GM12878 (cell line): ENCODE results near the gene CHRM4. TPM values are rescaled to one million over a fixed set of nuclear protein-coding genes. Genes with fewer than 3 reads are reported as not detected.
A peak's percentile ranks its signal among the peaks of the same experiment; 100 is the strongest.

ENCODE experiments used
- ATF7 ChIP-seq: fragments of 450-650 bp; IDR thresholded peaks from 2 replicates; pipeline ENCODE4 v1.6.1; 2016; ENCODE audit warnings: low read depth, mild to moderate bottlenecking
- BHLHE40 ChIP-seq, 2 experiments: fragments of 450-650 bp in 1 of 2; IDR thresholded peaks; 2 replicates each; pipeline ENCODE4 v1.6.1; 2011 to 2017; ENCODE audit warnings: low read depth in 2 of 2, borderline replicate concordance in 1 of 2, improper control_type of control experiment in 1 of 2, low read length in 1 of 2, mild to moderate bottlenecking in 1 of 2
- EGR1 ChIP-seq, 2 experiments: IDR thresholded peaks; 1 replicate in 1 of 2; 2 replicates in 1 of 2; pipeline ENCODE4 v1.6.1; 2011 to 2012; ENCODE audit warnings: low read depth in 2 of 2, low read length in 2 of 2, borderline replicate concordance in 1 of 2, mild to moderate bottlenecking in 1 of 2, moderate library complexity in 1 of 2
- FOS ChIP-seq: IDR thresholded peaks from 3 replicates; pipeline ENCODE4 v1.6.1; 2011; ENCODE audit warnings: borderline replicate concordance; ENCODE audit not compliant: insufficient read length; ENCODE audit errors: extremely low read depth
- GABPA ChIP-seq: IDR thresholded peaks from 2 replicates; pipeline ENCODE4 v1.6.1; 2014; ENCODE audit warnings: antibody characterized with exemption, low read depth, mild to moderate bottlenecking, inconsistent platforms
- NR2C1 ChIP-seq: fragments of 450-650 bp; IDR thresholded peaks from 2 replicates; pipeline ENCODE4 v1.6.1; 2017; ENCODE audit warnings: antibody characterized with exemption, mild to moderate bottlenecking, moderate library complexity
- RCOR1 ChIP-seq: conservative IDR thresholded peaks from 2 replicates; pipeline ENCODE4 v1.6.1; 2012; ENCODE audit warnings: low read depth, low read length, improper control_type of control experiment
- SPI1 ChIP-seq: IDR thresholded peaks from 2 replicates; pipeline ENCODE4 v1.6.1; 2011; ENCODE audit warnings: low read depth, mild to moderate bottlenecking, low read length, moderate library complexity, borderline replicate concordance; ENCODE audit not compliant: insufficient read depth
- SRF ChIP-seq, 2 experiments: IDR thresholded peaks; 2 replicates each; pipeline ENCODE4 v1.6.1; 2011; ENCODE audit warnings: low read depth in 2 of 2, low read length in 2 of 2, mild to moderate bottlenecking in 1 of 2, moderate library complexity in 1 of 2
- TAF1 ChIP-seq: IDR thresholded peaks from 2 replicates; pipeline ENCODE4 v1.6.1; 2011; ENCODE audit warnings: mild to moderate bottlenecking, low read depth, low read length, borderline replicate concordance
- ZNF274 ChIP-seq: IDR thresholded peaks from one replicate; pipeline ENCODE4 v1.8.0; 2011; ENCODE audit not compliant: insufficient read length, insufficient read depth
- ZNF622 ChIP-seq: fragments of 450-650 bp; IDR thresholded peaks from 2 replicates; pipeline ENCODE4 v1.6.1; 2017; ENCODE audit warnings: mild to moderate bottlenecking, inconsistent platforms
- polyA plus RNA-seq, 11 experiments: library from polyadenylated mRNA; depleted of rRNA in 4 of 11; unstranded in 6 of 11; stranded (reverse) in 5 of 11; fragments of >200 nt; fragmentation: Nextera tagmentation in 4 of 11; fragmentation: Illumina TruSeq in 1 of 11; extraction: Ambion mirVana in 4 of 11; extraction: Trizol in 1 of 11; gene quantifications; 1 replicate in 1 of 11; 2 replicates in 10 of 11; pipeline versions ENCODE4 v1.2.1 to v1.2.3, GENCODE V29; 2011 to 2016; ENCODE audit warnings: inconsistent platforms in 2 of 11, missing spikeins in 2 of 11, low read depth in 1 of 11
- total RNA-seq, 4 experiments: library from RNA; depleted of rRNA in 3 of 4; stranded (reverse); fragments of >200 nt in 3 of 4; fragmentation: Illumina TruSeq in 1 of 4; extraction: Trizol in 1 of 4; gene quantifications; 2 replicates each; pipeline versions ENCODE4 v1.2.1 to v1.2.3, GENCODE V29; 2013 to 2021
- TF ChIP-seq, protein P1 (sequence below): IDR thresholded peaks from 2 replicates; pipeline ENCODE4 v1.6.1; 2012; ENCODE audit warnings: low read length, inconsistent platforms
- TF ChIP-seq, protein P2 (sequence below): fragments of 450-650 bp; IDR thresholded peaks from 2 replicates; pipeline ENCODE4 v1.6.1; 2017; ENCODE audit warnings: mild to moderate bottlenecking
- TF ChIP-seq, protein P3 (sequence below): fragments of 450-650 bp; formaldehyde crosslinking; IDR thresholded peaks from 2 replicates; pipeline ENCODE4 v1.5.0; 2022; ENCODE audit warnings: mild to moderate bottlenecking, missing genetic modification characterization
- TF ChIP-seq, protein P4 (sequence below): IDR thresholded peaks from 2 replicates; pipeline ENCODE4 v1.6.1; 2011; ENCODE audit warnings: mild to moderate bottlenecking, low read depth, low read length, moderate library complexity; ENCODE audit not compliant: insufficient replicate concordance
- TF ChIP-seq, protein P5 (sequence below): fragments of 450-650 bp; IDR thresholded peaks from 2 replicates; pipeline ENCODE4 v1.6.1; 2017; ENCODE audit warnings: borderline replicate concordance

CHRM4 gene
- total and polyA plus RNA-seq, 10 of the 15 experiments (the other 5 are each of a cell fraction or from before 2014, with no cell fraction given): 0.12 to 0.23 (median 0.13) TPM; not detected in 7

DNA sequence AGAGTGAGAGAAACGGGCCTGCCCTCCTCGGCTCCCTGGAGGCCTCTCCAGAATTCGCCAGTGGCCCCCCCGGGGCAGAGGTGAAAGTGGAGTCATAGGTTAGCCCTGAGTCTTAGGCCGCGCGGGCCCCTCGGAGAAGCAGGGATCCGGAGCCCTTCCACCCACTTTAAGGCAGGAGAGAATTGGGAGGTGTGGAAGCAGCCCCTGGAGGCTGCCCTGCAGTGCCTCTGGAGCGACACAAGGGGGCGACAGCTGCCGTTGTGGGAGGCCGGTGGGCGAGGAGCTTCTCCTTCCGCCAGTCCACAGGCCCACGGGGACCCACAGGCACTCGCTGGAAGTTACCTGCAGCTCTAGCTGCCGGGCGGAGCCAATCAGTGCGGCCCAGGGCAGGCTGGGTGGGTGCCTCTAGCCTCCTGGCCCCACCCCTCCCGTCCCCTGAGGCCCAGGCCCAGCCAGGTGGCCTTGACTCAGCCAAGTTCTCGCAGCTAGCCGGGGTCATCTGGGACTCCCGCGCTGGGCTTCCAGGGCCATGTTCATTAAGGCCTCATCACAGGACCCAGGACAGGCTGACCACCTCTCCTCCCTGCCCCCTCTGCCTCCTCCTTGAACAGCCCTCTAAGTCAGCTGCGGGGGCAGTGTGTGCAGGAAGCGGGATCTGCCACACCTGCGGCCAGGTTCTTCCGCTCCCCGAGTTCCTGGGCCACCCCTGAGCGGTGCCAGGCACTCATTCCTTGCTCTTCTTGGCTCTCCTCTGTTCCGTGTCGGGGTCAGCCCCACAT lies 39.3 kb downstream of the CHRM4 start (continued):
- peak in 1 of 2 experiments; percentile 50; a peak in 2 of 4 replicates for TF ChIP-seq BHLHE40 (IDR thresholded peaks at IDR 0.05; ENCODE audit: borderline replicate concordance in 1 of 2, low read depth in 2 of 2, low read length in 1 of 2)
- TF ChIP-seq, protein P1, sequence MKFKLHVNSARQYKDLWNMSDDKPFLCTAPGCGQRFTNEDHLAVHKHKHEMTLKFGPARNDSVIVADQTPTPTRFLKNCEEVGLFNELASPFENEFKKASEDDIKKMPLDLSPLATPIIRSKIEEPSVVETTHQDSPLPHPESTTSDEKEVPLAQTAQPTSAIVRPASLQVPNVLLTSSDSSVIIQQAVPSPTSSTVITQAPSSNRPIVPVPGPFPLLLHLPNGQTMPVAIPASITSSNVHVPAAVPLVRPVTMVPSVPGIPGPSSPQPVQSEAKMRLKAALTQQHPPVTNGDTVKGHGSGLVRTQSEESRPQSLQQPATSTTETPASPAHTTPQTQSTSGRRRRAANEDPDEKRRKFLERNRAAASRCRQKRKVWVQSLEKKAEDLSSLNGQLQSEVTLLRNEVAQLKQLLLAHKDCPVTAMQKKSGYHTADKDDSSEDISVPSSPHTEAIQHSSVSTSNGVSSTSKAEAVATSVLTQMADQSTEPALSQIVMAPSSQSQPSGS: no peak
- TF ChIP-seq, protein P2, sequence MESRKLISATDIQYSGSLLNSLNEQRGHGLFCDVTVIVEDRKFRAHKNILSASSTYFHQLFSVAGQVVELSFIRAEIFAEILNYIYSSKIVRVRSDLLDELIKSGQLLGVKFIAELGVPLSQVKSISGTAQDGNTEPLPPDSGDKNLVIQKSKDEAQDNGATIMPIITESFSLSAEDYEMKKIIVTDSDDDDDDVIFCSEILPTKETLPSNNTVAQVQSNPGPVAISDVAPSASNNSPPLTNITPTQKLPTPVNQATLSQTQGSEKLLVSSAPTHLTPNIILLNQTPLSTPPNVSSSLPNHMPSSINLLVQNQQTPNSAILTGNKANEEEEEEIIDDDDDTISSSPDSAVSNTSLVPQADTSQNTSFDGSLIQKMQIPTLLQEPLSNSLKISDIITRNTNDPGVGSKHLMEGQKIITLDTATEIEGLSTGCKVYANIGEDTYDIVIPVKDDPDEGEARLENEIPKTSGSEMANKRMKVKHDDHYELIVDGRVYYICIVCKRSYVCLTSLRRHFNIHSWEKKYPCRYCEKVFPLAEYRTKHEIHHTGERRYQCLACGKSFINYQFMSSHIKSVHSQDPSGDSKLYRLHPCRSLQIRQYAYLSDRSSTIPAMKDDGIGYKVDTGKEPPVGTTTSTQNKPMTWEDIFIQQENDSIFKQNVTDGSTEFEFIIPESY: peak; percentile 49; the same call in 1 of the 2 replicates
- 0 out of 3 replicates have a peak, but pooled peaks of 1 of the 2 experiments have one; percentile 17 for TF ChIP-seq EGR1 (IDR thresholded peaks at IDR 0.05; ENCODE audit: borderline replicate concordance in 1 of 2, low read depth in 2 of 2, low read length in 2 of 2)
- TF ChIP-seq TAF1: no peak
- TF ChIP-seq, protein P3, sequence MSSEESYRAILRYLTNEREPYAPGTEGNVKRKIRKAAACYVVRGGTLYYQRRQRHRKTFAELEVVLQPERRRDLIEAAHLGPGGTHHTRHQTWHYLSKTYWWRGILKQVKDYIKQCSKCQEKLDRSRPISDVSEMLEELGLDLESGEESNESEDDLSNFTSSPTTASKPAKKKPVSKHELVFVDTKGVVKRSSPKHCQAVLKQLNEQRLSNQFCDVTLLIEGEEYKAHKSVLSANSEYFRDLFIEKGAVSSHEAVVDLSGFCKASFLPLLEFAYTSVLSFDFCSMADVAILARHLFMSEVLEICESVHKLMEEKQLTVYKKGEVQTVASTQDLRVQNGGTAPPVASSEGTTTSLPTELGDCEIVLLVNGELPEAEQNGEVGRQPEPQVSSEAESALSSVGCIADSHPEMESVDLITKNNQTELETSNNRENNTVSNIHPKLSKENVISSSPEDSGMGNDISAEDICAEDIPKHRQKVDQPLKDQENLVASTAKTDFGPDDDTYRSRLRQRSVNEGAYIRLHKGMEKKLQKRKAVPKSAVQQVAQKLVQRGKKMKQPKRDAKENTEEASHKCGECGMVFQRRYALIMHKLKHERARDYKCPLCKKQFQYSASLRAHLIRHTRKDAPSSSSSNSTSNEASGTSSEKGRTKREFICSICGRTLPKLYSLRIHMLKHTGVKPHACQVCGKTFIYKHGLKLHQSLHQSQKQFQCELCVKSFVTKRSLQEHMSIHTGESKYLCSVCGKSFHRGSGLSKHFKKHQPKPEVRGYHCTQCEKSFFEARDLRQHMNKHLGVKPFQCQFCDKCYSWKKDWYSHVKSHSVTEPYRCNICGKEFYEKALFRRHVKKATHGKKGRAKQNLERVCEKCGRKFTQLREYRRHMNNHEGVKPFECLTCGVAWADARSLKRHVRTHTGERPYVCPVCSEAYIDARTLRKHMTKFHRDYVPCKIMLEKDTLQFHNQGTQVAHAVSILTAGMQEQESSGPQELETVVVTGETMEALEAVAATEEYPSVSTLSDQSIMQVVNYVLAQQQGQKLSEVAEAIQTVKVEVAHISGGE (CRISPR knock-in tag): no peak
- no peak for TF ChIP-seq NR2C1
- TF ChIP-seq FOS: no peak
- TF ChIP-seq RCOR1: no peak
- no peak for TF ChIP-seq SPI1
- TF ChIP-seq, protein P4, sequence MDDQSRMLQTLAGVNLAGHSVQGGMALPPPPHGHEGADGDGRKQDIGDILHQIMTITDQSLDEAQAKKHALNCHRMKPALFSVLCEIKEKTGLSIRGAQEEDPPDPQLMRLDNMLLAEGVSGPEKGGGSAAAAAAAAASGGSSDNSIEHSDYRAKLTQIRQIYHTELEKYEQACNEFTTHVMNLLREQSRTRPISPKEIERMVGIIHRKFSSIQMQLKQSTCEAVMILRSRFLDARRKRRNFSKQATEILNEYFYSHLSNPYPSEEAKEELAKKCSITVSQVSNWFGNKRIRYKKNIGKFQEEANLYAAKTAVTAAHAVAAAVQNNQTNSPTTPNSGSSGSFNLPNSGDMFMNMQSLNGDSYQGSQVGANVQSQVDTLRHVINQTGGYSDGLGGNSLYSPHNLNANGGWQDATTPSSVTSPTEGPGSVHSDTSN: no peak
- TF ChIP-seq ZNF622: no peak
- no peak for TF ChIP-seq ZNF274
- TF ChIP-seq GABPA: peak; percentile 70; the same call in 1 of the 2 replicates
- TF ChIP-seq ATF7: no peak
- TF ChIP-seq, protein P5, sequence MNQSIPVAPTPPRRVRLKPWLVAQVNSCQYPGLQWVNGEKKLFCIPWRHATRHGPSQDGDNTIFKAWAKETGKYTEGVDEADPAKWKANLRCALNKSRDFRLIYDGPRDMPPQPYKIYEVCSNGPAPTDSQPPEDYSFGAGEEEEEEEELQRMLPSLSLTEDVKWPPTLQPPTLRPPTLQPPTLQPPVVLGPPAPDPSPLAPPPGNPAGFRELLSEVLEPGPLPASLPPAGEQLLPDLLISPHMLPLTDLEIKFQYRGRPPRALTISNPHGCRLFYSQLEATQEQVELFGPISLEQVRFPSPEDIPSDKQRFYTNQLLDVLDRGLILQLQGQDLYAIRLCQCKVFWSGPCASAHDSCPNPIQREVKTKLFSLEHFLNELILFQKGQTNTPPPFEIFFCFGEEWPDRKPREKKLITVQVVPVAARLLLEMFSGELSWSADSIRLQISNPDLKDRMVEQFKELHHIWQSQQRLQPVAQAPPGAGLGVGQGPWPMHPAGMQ: no peak
- TF ChIP-seq SRF (IDR thresholded peaks at IDR 0.05; ENCODE audit: low read depth in 2 of 2, low read length in 2 of 2): no peak
